Adrenal gland (tissue), 12 donors: ENCODE measurements around the gene VGLL4. TPM values are rescaled to one million over a fixed set of nuclear protein-coding genes. Genes with fewer than 3 reads are reported as not detected.
"Not testable (repeated sequence)": the region's sequence is repeated elsewhere in the genome, so short reads cannot be mapped to it uniquely, and the experiment has no call there.

Source experiments
- DNase-seq, 7 donors: peaks; one replicate each; pipeline ENCODE4 v3.0.0-alpha.2; 2019 to 2020
- H3K27ac ChIP-seq, 5 donors: fragments of 200-600 bp; sonication (generic) in 4 of 5; 1 replicate in 3 of 5; 2 replicates in 2 of 5; pipeline versions ENCODE4 v1.5.1 to v1.8.0; 2016 to 2020; ENCODE audit warnings: mild to moderate bottlenecking in 1 of 5
- H3K27me3 ChIP-seq: fragments of 200-600 bp; 2 replicates; pipeline ENCODE4 v1.8.0; 2021
- H3K36me3 ChIP-seq, 2 donors: fragments of 200-600 bp; replicated peaks in 1 of 2; 1 replicate in 1 of 2; 2 replicates in 1 of 2; pipeline versions ENCODE4 v1.5.1 to v1.8.0; 2018 to 2022
- H3K4me1 ChIP-seq, 2 donors: fragments of 200-600 bp; replicated peaks in 1 of 2; 1 replicate in 1 of 2; 2 replicates in 1 of 2; pipeline versions ENCODE4 v1.5.1 to v1.8.0; 2018 to 2021
- H3K4me3 ChIP-seq, 4 donors: fragments of 200-600 bp; sonication (generic) in 3 of 4; one replicate each; pipeline ENCODE4 v1.5.1; 2016 to 2018
- H3K9me3 ChIP-seq, 3 donors: fragments of 200-600 bp; sonication (generic) in 1 of 3; replicated peaks in 1 of 3; 1 replicate in 2 of 3; 2 replicates in 1 of 3; pipeline versions ENCODE4 v1.5.1 to v1.8.0; 2016 to 2021
- CTCF ChIP-seq, 6 experiments: fragments of 450-650 bp in 4 of 6; fragments of 200-600 bp in 2 of 6; sonication (generic) in 1 of 6; IDR thresholded peaks; 1 replicate in 5 of 6; 2 replicates in 1 of 6; pipeline versions ENCODE4 v1.5.1 to v1.8.0; 2016 to 2021; ENCODE audit warnings: antibody characterized with exemption in 6 of 6, mild to moderate bottlenecking in 2 of 6, moderate library complexity in 1 of 6
- POLR2A ChIP-seq, 2 donors: fragments of 450-650 bp; IDR thresholded peaks; one replicate each; pipeline ENCODE4 v1.6.1; 2017; ENCODE audit warnings: antibody characterized with exemption in 2 of 2, mild to moderate bottlenecking in 2 of 2, moderate library complexity in 1 of 2
- WGBS, 4 donors: extraction: QIAGEN DNeasy Blood & Tissue Kit in 2 of 4; methylation state at CpG; one replicate each; pipeline versions ENCODE4 v1.1.5 to v1.1.7; 2013 to 2017; 5-methylcytosine and 5-hydroxymethylcytosine counted together
- intact Hi-C, 2 donors: fragments of 100-400 bp; cut with DNase I; formaldehyde crosslinking; loops; one replicate each; pipeline versions ENCODE4 v1.14.1 to v1.15.0; 2022 to 2023
- polyA plus RNA-seq, 3 donors: library from polyadenylated mRNA; stranded (reverse); fragments of 200-250 nt in 2 of 3; fragments of 350-450 nt in 1 of 3; fragmentation: Illumina TruSeq in 1 of 3; extraction: RNeasy Lipid Tissue Mini Kit (QIAGEN cat#74804) in 1 of 3; gene quantifications; one replicate each; pipeline ENCODE4 v1.2.3, GENCODE V29; 2013 to 2014
- total RNA-seq, 9 donors: library from RNA; depleted of rRNA in 4 of 9; stranded (reverse); fragments of >200 nt in 4 of 9; fragments of 120-200 nt in 1 of 9; fragmentation: NEBNext Ultra II Directional in 1 of 9; extraction: Animal tissue kit (Norgen Biotek cat#: 25700) in 1 of 9; gene quantifications; one replicate each; pipeline versions ENCODE4 v1.1.0 to v1.2.4, GENCODE V29; 2013 to 2023
- donor health status: healthy with polysubstance abuse.
- donor health status: Bipolar disorder and iron deficiency.
- donor health status: DM: yes; HTN: yes; CAD: no.
- donor health status: DM: no; HTN: no; CAD: no.
- donor health status: DM: no; HTN: no; CAD: no.
- donor health status: DM: yes; HTN: yes; CAD: no.

The VGLL4 gene
- total and polyA plus RNA-seq, 12 donors, result 38.3 to 153 (median 86.4) TPM

GRCh38 chr3:11600501-11601282 lies 43.0 kb downstream of the VGLL4 start:
- H3K4me1 ChIP-seq, result peaks cover 19 to 41% of the 10 kb centered on the region in 2 donors

DNA sequence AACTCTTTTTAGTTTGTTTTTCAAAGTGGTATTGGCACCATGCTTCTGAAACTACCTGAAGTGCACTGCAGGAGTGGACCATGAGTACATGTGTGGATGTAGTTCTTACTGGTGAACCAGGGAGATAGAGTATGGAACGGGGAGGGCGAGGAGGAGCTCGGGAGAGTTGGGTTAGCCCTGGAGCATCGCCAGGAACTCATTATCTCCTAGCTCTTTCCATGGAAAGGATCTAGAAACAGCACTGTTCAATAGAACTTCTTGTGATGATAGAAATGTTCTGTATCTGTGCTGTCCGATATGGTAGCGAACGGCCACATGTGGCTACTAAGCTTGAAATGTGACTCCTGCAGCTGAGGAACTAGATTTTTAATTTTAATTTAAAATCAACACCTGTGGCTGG lies 47.3 kb downstream of the VGLL4 start:
- peak overlapping the region in 2 of 5 donors; percentile 2 to 19 for H3K27ac ChIP-seq
- WGBS, 4 donors, result 76 to 88% (median 80%) methylated on average over 7 of the region's 7 CpGs
- TF ChIP-seq CTCF (IDR thresholded peaks at IDR 0.05) (no peak), POLR2A (IDR thresholded peaks at IDR 0.05) (no peak)
- H3K4me1 ChIP-seq, result peaks cover 39 to 57% of the 10 kb centered on the region in 2 donors
- no peak for DNase-seq
- no peaks in the 10 kb centered on the region for H3K9me3 ChIP-seq
- peaks cover 0 to 12% of the 10 kb centered on the region in 2 donors for H3K36me3 ChIP-seq
- H3K27me3 ChIP-seq, result no peaks in the 10 kb centered on the region
- H3K4me3 ChIP-seq, result no peak overlapping the region
- intact Hi-C loops, result no loop called here

More at GRCh38 chr3:11600501-11601282, 43.0 kb downstream of the VGLL4 start:
- peak; percentile 7 to 82 for TF ChIP-seq POLR2A (IDR thresholded peaks at IDR 0.05)
- TF ChIP-seq CTCF (IDR thresholded peaks at IDR 0.05), result no peak
- intact Hi-C loops, result no loop called here
- peaks cover 0 to 14% of the 10 kb centered on the region in 2 donors for H3K36me3 ChIP-seq
- peak; percentile 82 to 97 (median 94) for DNase-seq
- H3K9me3 ChIP-seq, result no peaks in the 10 kb centered on the region
- no peaks in the 10 kb centered on the region for H3K27me3 ChIP-seq
- H3K27ac ChIP-seq, result peak overlapping the region; percentile 33 to 91 (median 78)
- no peak overlapping the region for H3K4me3 ChIP-seq
- WGBS, 4 donors, result 41 to 58% (median 51%) methylated on average over 12 to 18 of the region's 18 CpGs

DNA sequence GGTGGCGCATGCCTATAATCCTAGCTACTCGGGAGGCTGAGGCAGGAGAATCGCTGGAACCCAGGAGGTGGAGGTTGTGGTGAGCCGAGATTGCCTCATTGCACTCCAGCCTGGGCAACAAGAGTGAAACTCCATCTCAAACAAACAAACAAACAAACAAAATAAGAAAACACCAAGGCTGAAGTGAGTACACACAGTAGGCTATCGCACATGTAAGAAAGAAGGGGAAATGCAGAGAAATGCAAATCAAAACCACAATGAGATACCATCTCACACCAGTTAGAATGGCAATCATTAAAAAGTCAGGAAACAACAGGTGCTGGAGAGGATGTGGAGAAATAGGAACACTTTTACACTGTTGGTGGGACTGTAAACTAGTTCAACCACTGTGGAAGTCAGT lies 48.7 kb downstream of the VGLL4 start:
- DNase-seq, H3K27ac ChIP-seq, H3K4me3 ChIP-seq, H3K36me3 ChIP-seq, intact Hi-C loops, H3K27me3 ChIP-seq, H3K9me3 ChIP-seq: not testable (repeated sequence)
- WGBS, 4 donors, result 94 to 96% (median 95%) methylated on average over 5 of the region's 5 CpGs
- peaks cover 44 to 56% of the 10 kb centered on the region in 2 donors for H3K4me1 ChIP-seq

GRCh38 chr3:11593318-11594034 lies 50.2 kb downstream of the VGLL4 start:
- DNase-seq, result no peak
- intact Hi-C loops, result no loop called here
- H3K27me3 ChIP-seq, result no peaks in the 10 kb centered on the region
- H3K4me1 ChIP-seq, result peaks cover 46 to 59% of the 10 kb centered on the region in 2 donors
- H3K9me3 ChIP-seq, result no peaks in the 10 kb centered on the region
- H3K36me3 ChIP-seq, result no peaks in the 10 kb centered on the region
- peak overlapping the region in 3 of 5 donors; percentile 46 to 53 (median 48) for H3K27ac ChIP-seq
- TF ChIP-seq CTCF (IDR thresholded peaks at IDR 0.05) (no peak), POLR2A (IDR thresholded peaks at IDR 0.05) (no peak)
- H3K4me3 ChIP-seq, result no peak overlapping the region
- WGBS, 4 donors, result 43 to 60% (median 52%) methylated on average over 9 to 10 of the region's 10 CpGs
